SU-DHL-6 (cell line): ENCODE measurements around the gene GDPGP1.

Experiments used
- H2AFZ ChIP-seq: fragments of 200-600 bp; sonication (generic); 2 replicates; pipeline ENCODE4 v1.6.1; 2014; ENCODE audit warnings: low read depth, mild to moderate bottlenecking, moderate library complexity, mixed read lengths, antibody characterized with exemption, low read length; ENCODE audit not compliant: severe bottlenecking
- H3F3A ChIP-seq: fragments of 200-600 bp; shearing (Covaris generic); 2 replicates; pipeline ENCODE4 v1.6.0; 2016; ENCODE audit warnings: antibody characterized with exemption, mild to moderate bottlenecking; ENCODE audit not compliant: insufficient read depth
- H3K27ac ChIP-seq: fragments of 200-600 bp; sonication (generic); 2 replicates; pipeline ENCODE4 v1.5.1; 2016; ENCODE audit warnings: low read depth, mild to moderate bottlenecking, low read length, moderate library complexity, mixed read lengths
- H3K27me3 ChIP-seq: fragments of 200-600 bp; sonication (generic), shearing (Covaris generic); 2 replicates; pipeline ENCODE4 v1.6.0; 2014; ENCODE audit warnings: mild to moderate bottlenecking, low read length
- H3K36me3 ChIP-seq: fragments of 200-600 bp; sonication (generic); 2 replicates; pipeline ENCODE4 v1.6.1; 2014; ENCODE audit warnings: mild to moderate bottlenecking, low read length, mixed read lengths
- H3K4me2 ChIP-seq: fragments of 300-600, 200-600 bp; shearing (Covaris generic), sonication (generic); 2 replicates; pipeline ENCODE4 v1.6.0; 2014; ENCODE audit warnings: low read length, low read depth, mild to moderate bottlenecking; ENCODE audit not compliant: poor library complexity, severe bottlenecking
- H3K4me3 ChIP-seq: fragments of 200-600 bp; sonication (generic); 2 replicates; pipeline ENCODE4 v1.5.1; 2014; ENCODE audit warnings: antibody characterized with exemption, low read length, mild to moderate bottlenecking, mixed read lengths; ENCODE audit not compliant: insufficient read depth, poor library complexity, severe bottlenecking
- H3K79me2 ChIP-seq: fragments of 200-600 bp; sonication (generic); 2 replicates; pipeline ENCODE4 v1.6.1; 2014; ENCODE audit warnings: mild to moderate bottlenecking, low read length, moderate library complexity; ENCODE audit not compliant: insufficient read depth
- H3K9ac ChIP-seq: fragments of 200-600 bp; sonication (generic); 2 replicates; pipeline ENCODE4 v1.7.0; 2014; ENCODE audit warnings: mild to moderate bottlenecking, low read length
- H3K9me2 ChIP-seq: fragments of 200-600 bp; sonication (generic); replicated peaks from 2 replicates; pipeline ENCODE4 v1.6.1; 2014; ENCODE audit warnings: low read length; ENCODE audit not compliant: insufficient read depth
- H3K9me3 ChIP-seq: fragments of 200-600 bp; sonication (generic); 2 replicates; pipeline ENCODE4 v1.6.1; 2014; ENCODE audit warnings: low read length, mixed read lengths; ENCODE audit not compliant: insufficient read depth
- H4K20me1 ChIP-seq: fragments of 200-600 bp; sonication (generic); 2 replicates; pipeline ENCODE4 v1.6.1; 2014; ENCODE audit warnings: low read depth, mild to moderate bottlenecking, antibody characterized with exemption, low read length, moderate library complexity, mixed read lengths
- EZH2phosphoT487 ChIP-seq: fragments of 200-600 bp; sonication (generic), shearing (Covaris generic); conservative IDR thresholded peaks from 2 replicates; pipeline ENCODE4 v1.6.1; 2018; ENCODE audit warnings: mild to moderate bottlenecking, antibody characterized with exemption, low read length, moderate library complexity, mixed read lengths
- TF ChIP-seq, protein P1 (sequence below): fragments of 200-600 bp; sonication (generic); IDR thresholded peaks from one replicate; pipeline ENCODE4 v1.5.1; 2017; ENCODE audit warnings: antibody characterized with exemption, mild to moderate bottlenecking, low read length, moderate library complexity; ENCODE audit not compliant: insufficient read depth, poor library complexity, severe bottlenecking

The GDPGP1 gene

DNA sequence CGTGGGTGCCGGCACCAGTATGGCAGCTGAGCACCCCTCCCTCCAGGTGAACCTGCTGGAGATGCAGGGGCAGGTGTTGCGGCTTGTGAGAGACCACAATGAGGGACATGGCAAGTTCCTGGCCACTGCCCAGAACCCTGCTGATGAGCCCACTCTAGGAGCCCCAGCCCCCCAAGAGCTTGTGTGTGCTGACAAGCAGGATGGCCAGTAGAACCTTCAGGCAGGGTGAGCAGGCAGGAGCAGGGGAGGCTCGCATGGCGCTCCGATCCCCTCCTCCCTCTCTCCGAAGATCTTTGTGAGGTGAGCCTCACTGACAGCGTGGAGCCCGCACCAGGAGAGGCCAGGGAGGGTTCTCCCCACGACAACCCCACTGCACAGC is 61.2 kb downstream of the GDPGP1 start:
- Histone ChIP-seq H3K36me3 (no peaks in the 10 kb centered on the region), H3K9ac (no peak overlapping the region), H3K27me3 (no peaks in the 10 kb centered on the region; the same call in 1 of the 2 replicates), H3K27ac (no peak overlapping the region), H3K79me2 (no peaks in the 10 kb centered on the region), H3F3A (0 out of 2 replicates have a peak, but pooled peaks cover 4% of the 10 kb centered on the region), H3K4me2 (no peak overlapping the region), H3K9me3 (no peaks in the 10 kb centered on the region), H3K4me3 (no peak overlapping the region), H3K9me2 (no peaks in the 10 kb centered on the region), H4K20me1 (no peaks in the 10 kb centered on the region), H2AFZ (no peak overlapping the region)
- TF ChIP-seq EZH2phosphoT487: no peak
- TF ChIP-seq, protein P1, sequence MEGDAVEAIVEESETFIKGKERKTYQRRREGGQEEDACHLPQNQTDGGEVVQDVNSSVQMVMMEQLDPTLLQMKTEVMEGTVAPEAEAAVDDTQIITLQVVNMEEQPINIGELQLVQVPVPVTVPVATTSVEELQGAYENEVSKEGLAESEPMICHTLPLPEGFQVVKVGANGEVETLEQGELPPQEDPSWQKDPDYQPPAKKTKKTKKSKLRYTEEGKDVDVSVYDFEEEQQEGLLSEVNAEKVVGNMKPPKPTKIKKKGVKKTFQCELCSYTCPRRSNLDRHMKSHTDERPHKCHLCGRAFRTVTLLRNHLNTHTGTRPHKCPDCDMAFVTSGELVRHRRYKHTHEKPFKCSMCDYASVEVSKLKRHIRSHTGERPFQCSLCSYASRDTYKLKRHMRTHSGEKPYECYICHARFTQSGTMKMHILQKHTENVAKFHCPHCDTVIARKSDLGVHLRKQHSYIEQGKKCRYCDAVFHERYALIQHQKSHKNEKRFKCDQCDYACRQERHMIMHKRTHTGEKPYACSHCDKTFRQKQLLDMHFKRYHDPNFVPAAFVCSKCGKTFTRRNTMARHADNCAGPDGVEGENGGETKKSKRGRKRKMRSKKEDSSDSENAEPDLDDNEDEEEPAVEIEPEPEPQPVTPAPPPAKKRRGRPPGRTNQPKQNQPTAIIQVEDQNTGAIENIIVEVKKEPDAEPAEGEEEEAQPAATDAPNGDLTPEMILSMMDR: no peak
